Activated T-helper 1 cell treated with anti-CD3 and anti-CD28 coated beads, Interleukin-2, amount 50 U/mL, for 16 hours (primary cell): ENCODE measurements around the gene SETD2.
A peak's percentile ranks its signal among the peaks of the same experiment; 100 is the strongest.
"Not testable (repeated sequence)": the region's sequence is repeated elsewhere in the genome, so short reads cannot be mapped to it uniquely, and the experiment has no call there.

Experiments used
- DNase-seq, 2 donors: peaks; one replicate each; pipeline ENCODE4 v3.0.0-alpha.2; 2020; ENCODE audit warnings: low read depth in 1 of 2, low spot score in 1 of 2

SETD2 gene

GRCh38 chr3:47164007-47164881, at the start of gene SETD2:
Gene SETD2, minus strand, starts transcription at chr3:47164113. Its CDS starts 189 bp downstream, at chr3:47163924.
- DNase-seq = peak; percentile 70 to 76

- DNase-seq = no peak
Measured at GRCh38 chr3:47210863-47211405, 47.0 kb upstream of the SETD2 start.

GRCh38 chr3:47206022-47206421, 42.1 kb upstream of the SETD2 start:
- not testable (repeated sequence) for DNase-seq

- DNase-seq = no peak
Measured at GRCh38 chr3:47204875-47205274, 41.0 kb upstream of the SETD2 start.

GRCh38 chr3:47202542-47202941, 38.6 kb upstream of the SETD2 start:
- DNase-seq = no peak

GRCh38 chr3:47197287-47197686, 33.4 kb upstream of the SETD2 start:
- DNase-seq = no peak

- DNase-seq = no peak
Measured at GRCh38 chr3:47194994-47195393, 31.1 kb upstream of the SETD2 start.

- DNase-seq = no peak
Measured at GRCh38 chr3:47193871-47194859, 30.3 kb upstream of the SETD2 start.

GRCh38 chr3:47186285-47186684, 22.4 kb upstream of the SETD2 start:
- DNase-seq = no peak

- not testable (repeated sequence) for DNase-seq
Measured at GRCh38 chr3:47181685-47182084, 17.8 kb upstream of the SETD2 start.

GRCh38 chr3:47180011-47180410, 16.1 kb upstream of the SETD2 start:
- DNase-seq = not testable (repeated sequence)

- DNase-seq = no peak
Measured at GRCh38 chr3:47176582-47176981, 12.7 kb upstream of the SETD2 start.

- DNase-seq = peak; percentile 20 to 35
Measured at GRCh38 chr3:47163169-47164006, 525 bp downstream of the SETD2 start.

- DNase-seq = no peak
Measured at GRCh38 chr3:47162697-47163168, 1.2 kb downstream of the SETD2 start.

GRCh38 chr3:47161983-47162696, 1.8 kb downstream of the SETD2 start:
- DNase-seq = no peak

- DNase-seq = no peak
Measured at GRCh38 chr3:47159820-47160219, 4.1 kb downstream of the SETD2 start.

GRCh38 chr3:47158208-47158607, 5.7 kb downstream of the SETD2 start:
- DNase-seq = no peak

GRCh38 chr3:47156396-47156795, 7.5 kb downstream of the SETD2 start:
- DNase-seq = no peak

GRCh38 chr3:47152578-47152977, 11.3 kb downstream of the SETD2 start:
- DNase-seq = no peak

- DNase-seq = no peak
Measured at GRCh38 chr3:47151836-47152235, 12.1 kb downstream of the SETD2 start.
